Measurements from ENCODE around the gene BHLHE23. TPM values are rescaled to one million over a fixed set of nuclear protein-coding genes. Genes with fewer than 3 reads are reported as not detected.

Gene BHLHE23
- total and polyA plus RNA-seq, 11 donors: not detected

- Histone ChIP-seq H3K27ac (no peak overlapping the region), H3K9me3 (peaks cover 0 to 36% (median 11%) of the 10 kb centered on the region in 12 donors), H3K27me3 (peaks cover 22 to 78% (median 46%) of the 10 kb centered on the region in 9 donors), H3K36me3 (no peaks in the 10 kb centered on the region), H3K4me1 (no peaks in the 10 kb centered on the region), H3K4me3 (no peak overlapping the region)
- ATAC-seq: no peak
- peak in 2 of 5 donors; percentile 16 to 56 for DNase-seq
- intact Hi-C loops (cut with DNase I): no loop called here
- TF ChIP-seq CTCF (IDR thresholded peaks at IDR 0.05): no peak
- no peak for TF ChIP-seq POLR2A (IDR thresholded peaks at IDR 0.05)
- 68 to 81% (median 75%) methylated on average over 15 to 22 of the region's 22 CpGs for WGBS, 4 donors
Observed at GRCh38 chr20:63017076-63017825, 10.5 kb upstream of the BHLHE23 start.

- Histone ChIP-seq H3K27ac (no peak overlapping the region), H3K4me1 (no peaks in the 10 kb centered on the region), H3K27me3 (peaks cover 22 to 76% (median 50%) of the 10 kb centered on the region in 9 donors), H3K9me3 (peaks cover 0 to 36% (median 11%) of the 10 kb centered on the region in 12 donors), H3K4me3 (no peak overlapping the region), H3K36me3 (no peaks in the 10 kb centered on the region)
- TF ChIP-seq POLR2A (IDR thresholded peaks at IDR 0.05): no peak
- TF ChIP-seq CTCF (IDR thresholded peaks at IDR 0.05): no peak
- intact Hi-C loops (cut with DNase I): no loop called here
- 59 to 75% (median 71%) methylated on average over 12 to 14 of the region's 14 CpGs for WGBS, 4 donors
- DNase-seq: peak in 2 of 5 donors; percentile 13 to 28
- ATAC-seq: no peak
Observed at GRCh38 chr20:63016514-63017075, 9.8 kb upstream of the BHLHE23 start.

GRCh38 chr20:63015662-63016361, 9.0 kb upstream of the BHLHE23 start:
- ATAC-seq (no peak), DNase-seq (peak in 2 of 5 donors; percentile 15 to 37)
- intact Hi-C loops (cut with DNase I): no loop called here
- no peak overlapping the region for H3K27ac ChIP-seq
- WGBS, 4 donors: 64 to 70% (median 67%) methylated on average over 12 to 21 of the region's 22 CpGs
- peaks cover 27 to 78% (median 55%) of the 10 kb centered on the region in 9 donors for H3K27me3 ChIP-seq
- no peaks in the 10 kb centered on the region for H3K36me3 ChIP-seq
- no peaks in the 10 kb centered on the region for H3K4me1 ChIP-seq
- H3K9me3 ChIP-seq: peaks cover 0 to 33% (median 11%) of the 10 kb centered on the region in 12 donors
- TF ChIP-seq POLR2A (IDR thresholded peaks at IDR 0.05) (no peak), CTCF (IDR thresholded peaks at IDR 0.05) (no peak)
- H3K4me3 ChIP-seq: no peak overlapping the region

GRCh38 chr20:63015147-63015661, 8.4 kb upstream of the BHLHE23 start:
- peaks cover 0 to 27% (median 11%) of the 10 kb centered on the region in 12 donors for H3K9me3 ChIP-seq
- peaks cover 29 to 84% (median 57%) of the 10 kb centered on the region in 9 donors for H3K27me3 ChIP-seq
- no peak for TF ChIP-seq POLR2A (IDR thresholded peaks at IDR 0.05)
- 43 to 72% (median 47%) methylated on average over 6 to 15 of the region's 15 CpGs for WGBS, 4 donors
- no peaks in the 10 kb centered on the region for H3K36me3 ChIP-seq
- no peak overlapping the region for H3K27ac ChIP-seq
- DNase-seq (peak in 1 of 5 donors; percentile 18), ATAC-seq (no peak)
- intact Hi-C loops (cut with DNase I): no loop called here
- peaks cover 0 to 3% (median 0%) of the 10 kb centered on the region in 12 donors for H3K4me1 ChIP-seq
- H3K4me3 ChIP-seq: no peak overlapping the region

Measured in heart left ventricle (tissue), 16 donors.